IPS-20b (cell line): ENCODE results near the gene UNCX.

ENCODE experiments used
- H3K27ac ChIP-seq: one replicate; pipeline ENCODE4 v1.5.1; 2013; ENCODE audit warnings: low read length
- H3K27me3 ChIP-seq: 2 replicates; pipeline ENCODE4 v1.6.1; 2013; ENCODE audit warnings: mild to moderate bottlenecking, low read length, inconsistent platforms; ENCODE audit not compliant: insufficient read depth
- H3K36me3 ChIP-seq: 2 replicates; pipeline ENCODE4 v1.6.1; 2013; ENCODE audit warnings: low read depth, mild to moderate bottlenecking, inconsistent platforms, low read length, moderate library complexity; ENCODE audit not compliant: insufficient read depth
- H3K4me1 ChIP-seq: 2 replicates; pipeline ENCODE4 v1.6.1; 2013; ENCODE audit warnings: mild to moderate bottlenecking, control low read depth, inconsistent platforms, low read length, moderate library complexity; ENCODE audit not compliant: insufficient read depth
- H3K4me3 ChIP-seq: 2 replicates; pipeline ENCODE4 v1.5.1; 2013; ENCODE audit warnings: mild to moderate bottlenecking, low read length, inconsistent platforms
- H3K9ac ChIP-seq: 2 replicates; pipeline ENCODE4 v1.6.1; 2013; ENCODE audit warnings: low read depth, mild to moderate bottlenecking, inconsistent platforms, low read length, moderate library complexity
- H3K9me3 ChIP-seq: 2 replicates; pipeline ENCODE4 v1.6.1; 2013; ENCODE audit warnings: mild to moderate bottlenecking, low read depth, low read length, inconsistent platforms; ENCODE audit not compliant: insufficient read depth

The UNCX gene

DNA sequence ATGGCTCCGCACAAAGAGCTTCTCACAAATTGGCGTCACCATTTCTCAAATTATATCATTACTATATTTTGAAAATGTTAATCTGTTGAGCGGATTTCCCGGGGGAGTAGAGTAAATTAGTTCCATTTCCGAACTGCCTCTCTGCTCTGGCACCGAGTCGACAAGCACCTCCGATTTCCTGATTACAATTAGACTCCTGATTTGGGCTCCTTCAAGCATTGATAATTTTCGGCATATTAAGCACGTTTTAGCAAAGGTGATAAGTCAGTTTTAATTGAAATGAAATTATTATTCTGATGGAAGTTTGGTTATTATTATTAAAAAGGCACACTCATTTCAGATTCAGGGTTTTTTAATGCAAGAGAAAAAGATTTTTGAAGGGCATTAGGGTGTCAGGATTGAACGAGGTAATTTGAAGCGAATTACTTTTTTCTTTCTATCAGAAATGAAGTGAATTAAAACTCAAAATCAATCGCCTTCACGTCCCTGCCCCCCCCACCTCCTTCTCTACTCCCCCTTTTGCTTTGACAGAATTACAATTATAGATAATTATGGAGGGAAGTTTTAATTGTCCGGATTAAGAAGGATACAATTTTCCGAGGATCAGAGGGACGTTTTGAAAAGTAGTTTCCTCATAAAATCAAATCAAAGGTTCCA, 4.0 kb upstream of the UNCX start:
- peaks cover 97% of the 10 kb centered on the region for H3K27me3 ChIP-seq
- peaks cover 18% of the 10 kb centered on the region; the same call in 1 of the 2 replicates for H3K4me1 ChIP-seq
- H3K9ac ChIP-seq = no peak overlapping the region
- no peak overlapping the region for H3K4me3 ChIP-seq
- H3K27ac ChIP-seq = no peak overlapping the region
- H3K9me3 ChIP-seq = no peaks in the 10 kb centered on the region; the same call in 1 of the 2 replicates
- no peaks in the 10 kb centered on the region for H3K36me3 ChIP-seq

DNA sequence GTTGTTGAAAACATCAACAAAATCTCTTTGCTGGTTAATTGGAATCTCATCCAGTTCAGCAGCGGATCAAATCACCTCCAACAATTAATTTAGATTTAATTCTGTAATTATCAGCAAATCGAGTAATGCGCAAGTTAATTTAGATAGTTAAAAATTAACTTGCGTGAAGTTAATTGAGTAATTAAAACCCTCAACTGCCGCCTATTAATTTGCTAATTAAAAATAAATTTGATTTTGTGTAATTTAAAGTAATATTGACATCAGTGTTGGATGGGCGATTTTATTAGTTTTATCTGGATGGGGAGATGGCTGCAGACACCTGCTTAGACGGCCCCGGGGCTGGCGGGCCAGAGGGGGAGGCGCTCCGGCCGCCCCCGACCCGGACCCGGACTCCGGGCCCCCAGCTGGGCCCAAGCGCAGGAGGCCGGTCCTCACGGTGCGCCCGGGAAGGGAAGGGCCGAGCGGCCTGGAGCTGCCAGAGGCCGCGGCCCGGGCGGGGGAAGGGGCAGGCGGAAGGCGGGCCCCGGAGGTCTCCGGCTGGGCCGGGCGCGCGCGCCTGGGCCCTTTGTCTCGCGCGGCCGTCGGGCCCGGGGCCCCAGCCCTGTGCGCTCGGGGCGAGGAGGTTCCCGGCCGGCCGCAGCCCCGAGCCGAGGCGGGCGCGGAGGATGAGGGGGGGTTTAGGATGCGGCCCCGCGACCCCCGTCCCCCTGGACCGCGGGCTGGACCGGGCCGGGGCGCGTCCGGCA, 3.3 kb upstream of the UNCX start:
- Histone ChIP-seq H3K9ac (no peak overlapping the region), H3K9me3 (no peaks in the 10 kb centered on the region; the same call in 1 of the 2 replicates), H3K4me3 (no peak overlapping the region), H3K27ac (no peak overlapping the region), H3K4me1 (peaks cover 23% of the 10 kb centered on the region; the same call in 1 of the 2 replicates), H3K27me3 (peaks cover 97% of the 10 kb centered on the region), H3K36me3 (no peaks in the 10 kb centered on the region)

DNA sequence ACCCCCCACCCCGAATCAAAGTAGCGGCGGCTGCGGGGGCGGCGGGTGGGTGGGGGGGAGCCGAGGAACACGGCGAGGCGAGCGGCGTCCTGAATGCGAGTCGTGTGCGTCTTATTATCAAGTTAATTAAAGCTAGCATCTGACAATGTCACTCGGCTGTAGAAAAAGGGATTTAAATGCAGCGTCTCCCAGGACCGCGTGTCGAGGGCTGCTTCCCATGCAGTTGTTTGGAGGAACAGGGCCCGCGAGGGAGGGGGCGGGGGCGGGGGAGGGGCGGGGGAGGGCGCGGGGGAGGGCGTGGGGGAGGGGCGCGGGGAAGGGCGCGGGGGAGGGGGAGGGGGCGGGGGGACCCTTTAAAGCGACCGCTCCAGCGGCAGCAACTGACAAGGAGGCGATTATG, 2.7 kb upstream of the UNCX start:
- H3K27ac ChIP-seq = no peak overlapping the region
- H3K27me3 ChIP-seq = peaks cover 97% of the 10 kb centered on the region
- peaks cover 25% of the 10 kb centered on the region; the same call in 1 of the 2 replicates for H3K4me1 ChIP-seq
- no peaks in the 10 kb centered on the region; the same call in 1 of the 2 replicates for H3K9me3 ChIP-seq
- no peaks in the 10 kb centered on the region for H3K36me3 ChIP-seq
- H3K4me3 ChIP-seq = no peak overlapping the region
- H3K9ac ChIP-seq = no peak overlapping the region

DNA sequence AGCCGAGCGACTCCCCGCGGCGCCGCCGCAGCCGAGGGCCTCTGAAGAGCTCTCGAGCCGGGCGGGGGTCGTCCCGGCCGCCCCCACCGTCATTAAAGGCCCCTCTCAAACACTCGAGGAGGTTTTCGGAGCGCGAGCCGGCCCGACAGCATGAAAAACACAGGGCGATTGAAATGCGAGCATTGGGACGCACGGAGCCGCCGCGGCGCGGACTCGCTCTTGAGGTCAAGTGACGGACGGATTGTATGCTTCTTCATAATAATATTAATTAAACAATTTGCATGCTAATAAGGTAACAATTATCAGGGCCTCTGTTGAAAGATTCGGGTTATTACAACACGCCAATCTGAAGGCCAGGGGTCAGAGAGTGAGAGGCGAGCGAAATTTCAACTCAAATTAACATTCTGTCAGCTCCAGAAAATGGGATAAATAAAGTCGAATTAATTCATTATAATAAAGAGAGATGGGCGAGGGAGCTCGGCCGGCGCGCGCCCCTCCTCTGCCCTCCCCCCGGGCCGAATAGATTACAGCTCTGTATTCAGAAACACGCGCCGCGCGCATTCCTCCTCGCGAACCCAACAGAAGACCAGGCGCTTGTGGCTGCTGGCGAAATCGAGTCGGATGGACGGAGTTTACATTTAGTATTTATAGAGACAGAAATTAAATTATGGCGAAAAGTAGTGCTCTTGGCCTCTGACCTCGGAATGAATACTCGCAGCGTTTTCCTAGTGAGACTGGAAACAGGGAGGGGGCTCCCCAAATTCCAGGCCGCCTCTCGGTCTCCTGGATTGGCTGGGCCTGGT, 2.1 kb upstream of the UNCX start:
- Histone ChIP-seq H3K27ac (no peak overlapping the region), H3K36me3 (no peaks in the 10 kb centered on the region), H3K4me1 (peaks cover 25% of the 10 kb centered on the region; the same call in 1 of the 2 replicates), H3K9me3 (no peaks in the 10 kb centered on the region; the same call in 1 of the 2 replicates), H3K4me3 (no peak overlapping the region), H3K9ac (no peak overlapping the region), H3K27me3 (peaks cover 97% of the 10 kb centered on the region)

DNA sequence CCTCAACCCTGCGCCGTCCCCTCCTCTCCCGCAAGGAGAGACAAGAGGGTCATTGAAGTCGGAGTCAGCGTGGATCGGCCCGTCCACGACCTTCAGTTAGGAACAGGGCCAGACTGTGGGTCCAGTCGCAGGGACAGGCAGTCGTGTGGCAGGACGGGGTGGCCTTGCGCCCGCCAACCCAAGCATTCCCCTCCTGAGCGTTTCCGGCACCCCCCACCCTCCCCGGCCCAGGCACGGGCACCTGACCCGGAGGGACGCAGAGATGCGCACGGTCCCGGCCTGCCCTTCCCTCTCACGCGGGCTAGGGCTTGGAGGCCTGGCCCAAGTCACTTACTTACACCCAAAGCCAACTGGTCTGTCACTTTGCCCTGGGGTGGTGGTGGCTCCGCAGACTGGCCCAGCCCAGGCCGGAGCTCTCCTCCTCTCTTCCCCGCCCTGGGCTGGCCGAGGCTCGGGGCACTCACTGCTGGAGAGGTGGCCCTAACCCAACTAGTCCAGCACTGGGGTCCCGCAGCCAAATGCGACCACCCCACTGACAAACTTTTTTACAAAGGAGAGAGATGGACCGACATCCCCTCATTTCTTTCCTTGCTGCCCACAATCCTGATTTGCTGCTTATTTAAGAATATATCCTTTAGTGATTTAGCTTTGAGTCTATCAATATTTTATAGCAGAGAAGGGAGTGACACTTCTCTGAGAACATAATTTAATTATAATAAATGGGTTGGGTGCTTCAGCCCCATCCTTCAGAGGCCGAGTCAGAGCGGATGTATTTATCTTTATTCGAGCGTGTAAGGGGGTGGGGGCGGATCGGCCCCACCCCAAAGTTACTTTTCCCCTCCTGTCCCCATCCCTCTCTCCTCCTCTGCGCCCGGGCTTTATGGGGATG, 1.2 kb upstream of the UNCX start:
- H3K27ac ChIP-seq = no peak overlapping the region
- no peaks in the 10 kb centered on the region; the same call in 1 of the 2 replicates for H3K9me3 ChIP-seq
- no peak overlapping the region for H3K9ac ChIP-seq
- peaks cover 16% of the 10 kb centered on the region; the same call in 1 of the 2 replicates for H3K4me1 ChIP-seq
- H3K27me3 ChIP-seq = peaks cover 97% of the 10 kb centered on the region
- no peaks in the 10 kb centered on the region for H3K36me3 ChIP-seq
- H3K4me3 ChIP-seq = no peak overlapping the region

DNA sequence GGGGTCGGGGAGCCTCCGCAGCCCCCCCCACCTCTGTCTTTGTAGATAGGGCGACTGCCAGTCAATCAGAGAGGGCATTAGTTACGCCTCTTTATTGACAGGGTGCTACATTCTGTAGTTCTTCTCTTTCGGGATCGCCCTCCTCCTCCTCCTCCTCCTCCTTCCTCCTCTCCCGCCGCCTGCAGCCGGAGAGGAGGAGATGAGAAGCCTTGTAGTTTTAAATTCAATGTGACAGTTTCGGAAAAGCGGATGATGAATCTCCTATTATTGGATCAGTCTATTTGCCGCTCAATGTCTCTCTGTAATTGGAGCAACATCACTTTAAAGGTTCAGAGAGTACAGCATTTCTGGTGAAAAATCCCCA, 587 bp upstream of the UNCX start:
- Histone ChIP-seq H3K9ac (no peak overlapping the region), H3K27ac (no peak overlapping the region), H3K36me3 (no peaks in the 10 kb centered on the region), H3K4me1 (peaks cover 10% of the 10 kb centered on the region; the same call in 1 of the 2 replicates), H3K27me3 (peaks cover 96% of the 10 kb centered on the region), H3K4me3 (no peak overlapping the region), H3K9me3 (no peaks in the 10 kb centered on the region; the same call in 1 of the 2 replicates)

DNA sequence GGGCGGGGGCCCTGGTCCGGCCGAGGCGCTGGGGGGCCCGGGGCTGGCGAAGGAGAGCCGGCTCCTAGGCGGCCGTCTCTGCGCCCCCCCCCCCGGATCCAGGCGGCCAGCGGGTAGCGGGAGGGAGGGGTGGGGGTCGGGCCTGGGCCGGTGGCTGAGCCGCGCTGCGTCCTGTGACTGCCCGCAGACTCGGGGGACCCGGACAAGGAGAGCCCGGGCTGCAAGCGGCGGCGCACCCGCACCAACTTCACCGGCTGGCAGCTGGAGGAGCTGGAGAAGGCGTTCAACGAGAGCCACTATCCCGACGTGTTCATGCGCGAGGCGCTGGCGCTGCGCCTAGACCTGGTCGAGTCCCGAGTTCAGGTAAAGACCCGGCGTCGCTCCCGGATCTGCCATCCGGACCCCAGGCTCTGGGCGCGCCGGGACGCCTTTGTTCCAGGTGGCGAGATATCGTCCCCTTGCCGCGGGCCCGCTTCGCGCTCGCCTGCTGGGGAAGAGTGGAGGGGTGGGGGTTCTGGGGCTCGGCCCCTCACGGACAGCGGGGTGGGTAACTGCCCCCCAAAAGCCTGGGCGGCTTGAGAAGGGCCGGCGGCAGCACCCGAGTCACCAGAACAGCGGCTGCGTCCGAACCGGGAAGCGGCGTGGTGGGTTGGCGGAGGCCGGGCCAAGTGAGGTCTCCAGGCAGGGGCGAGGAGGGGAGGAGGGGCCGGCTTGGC, 819 bp downstream of the UNCX start:
- Histone ChIP-seq H3K9me3 (no peaks in the 10 kb centered on the region; the same call in 1 of the 2 replicates), H3K4me3 (no peak overlapping the region), H3K4me1 (peaks cover 7% of the 10 kb centered on the region; the same call in 1 of the 2 replicates), H3K27ac (no peak overlapping the region), H3K36me3 (no peaks in the 10 kb centered on the region), H3K27me3 (peaks cover 96% of the 10 kb centered on the region), H3K9ac (no peak overlapping the region)

DNA sequence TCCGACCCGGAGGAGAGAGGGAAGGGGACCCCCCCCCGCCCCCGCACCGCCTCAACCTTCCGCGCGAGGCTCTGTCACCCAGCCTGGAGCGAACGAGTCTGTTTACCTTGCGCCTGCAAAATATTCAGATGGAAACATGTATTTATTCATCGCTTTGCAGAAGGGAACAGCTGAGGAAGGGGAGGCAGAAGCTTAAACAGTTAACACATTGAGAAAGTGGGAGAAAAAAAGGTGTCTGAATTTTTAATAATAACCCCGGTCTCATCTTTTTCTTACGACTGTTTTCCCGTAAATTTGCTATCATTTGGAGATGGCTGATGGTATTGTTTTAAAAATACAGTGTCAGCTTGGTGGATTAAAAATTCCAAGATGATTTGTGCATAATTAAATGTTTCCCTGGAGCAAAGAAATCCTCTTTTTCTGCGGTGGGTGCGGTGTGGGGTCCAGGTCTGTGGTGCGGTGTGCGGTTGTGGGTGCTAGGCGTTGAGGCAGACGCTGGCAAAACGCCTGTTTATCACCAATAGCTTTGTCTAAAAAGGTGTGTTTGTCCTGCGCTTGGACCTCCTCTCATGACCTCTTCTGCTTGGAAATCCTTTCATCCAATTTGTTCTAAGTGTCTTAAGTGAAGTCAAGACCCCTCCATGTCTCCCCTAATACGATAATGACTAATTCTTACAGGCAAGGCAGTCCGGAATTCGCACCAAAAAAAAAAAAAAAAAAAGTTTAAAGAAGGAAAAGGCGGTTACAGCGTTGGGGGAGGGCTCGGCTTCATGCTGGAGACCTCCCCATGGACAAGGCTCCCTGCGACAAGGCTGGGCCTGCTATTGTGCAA, 1.6 kb downstream of the UNCX start:
- Histone ChIP-seq H3K27ac (no peak overlapping the region), H3K4me3 (no peak overlapping the region), H3K27me3 (peaks cover 96% of the 10 kb centered on the region)

DNA sequence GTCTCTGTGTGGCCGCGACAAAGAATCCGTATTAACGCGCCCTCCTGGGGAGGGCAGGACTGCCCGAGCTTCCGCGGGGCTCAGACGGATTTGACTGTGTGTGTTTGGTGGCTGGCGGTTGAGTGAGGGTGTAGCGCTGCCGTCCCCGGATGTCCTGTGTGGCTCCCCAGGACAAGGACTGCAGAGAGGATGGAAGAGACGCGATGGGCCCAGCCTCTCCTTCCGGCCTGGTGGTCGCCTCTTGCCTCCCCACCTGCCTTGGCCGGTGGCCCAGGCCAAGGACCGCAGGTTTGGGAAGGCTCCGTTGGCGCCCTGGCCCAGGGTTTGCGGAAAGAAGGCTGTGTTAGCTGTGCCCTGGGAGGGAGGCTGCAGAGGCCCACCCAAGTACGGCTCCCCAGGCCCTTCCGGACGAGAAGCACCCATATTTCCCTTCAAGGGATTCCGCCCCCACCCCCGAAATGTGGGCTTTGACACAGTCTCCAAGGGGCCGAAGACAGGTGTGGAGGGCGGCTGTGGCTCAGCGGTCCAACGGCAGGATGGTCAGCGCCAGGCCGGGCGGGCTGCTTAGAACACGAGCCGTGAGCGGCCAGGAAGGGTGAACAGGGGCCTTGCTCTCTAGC, 2.3 kb downstream of the UNCX start:
- H3K36me3 ChIP-seq = no peaks in the 10 kb centered on the region
- H3K4me3 ChIP-seq = no peak overlapping the region
- no peak overlapping the region for H3K27ac ChIP-seq
- H3K9ac ChIP-seq = no peak overlapping the region
- peaks cover 96% of the 10 kb centered on the region for H3K27me3 ChIP-seq
- H3K9me3 ChIP-seq = no peaks in the 10 kb centered on the region; the same call in 1 of the 2 replicates
- H3K4me1 ChIP-seq = peaks cover 7% of the 10 kb centered on the region; the same call in 1 of the 2 replicates

More for the DNA sequence above, 1.6 kb downstream of the UNCX start:
- no peak overlapping the region for H3K9ac ChIP-seq
- no peaks in the 10 kb centered on the region; the same call in 1 of the 2 replicates for H3K9me3 ChIP-seq
- no peaks in the 10 kb centered on the region for H3K36me3 ChIP-seq
- H3K4me1 ChIP-seq = peaks cover 7% of the 10 kb centered on the region; the same call in 1 of the 2 replicates
